ENCODE results near the gene TRAF6. TPM values are rescaled to one million over a fixed set of nuclear protein-coding genes. Genes with fewer than 3 reads are reported as not detected.

The TRAF6 gene
- total and polyA plus RNA-seq, 9 of the 15 experiments (the other 6 are each of a cell fraction or from before 2014, with no cell fraction given) = 2.0 to 13.1 (median 8.2) TPM

GRCh38 chr11:36557390-36557789, 47.3 kb upstream of the TRAF6 start (continued):
- TF ChIP-seq SUPT5H (IDR thresholded peaks at IDR 0.05) = peak; percentile 42; the same call in 1 of the 2 replicates
- TF ChIP-seq CXXC5 (CRISPR knock-in tag; IDR thresholded peaks at IDR 0.05) = peak; percentile 58
- TF ChIP-seq POLR2H (tag; IDR thresholded peaks at IDR 0.05; ENCODE audit: low read depth) = peak; percentile 75
- TF ChIP-seq EP400 (IDR thresholded peaks at IDR 0.05) = peak; percentile 29; the same call in 1 of the 2 replicates
- TF ChIP-seq TEAD2 (tag; IDR thresholded peaks at IDR 0.05) = peak; percentile 26; the same call in 1 of the 2 replicates
- TF ChIP-seq L3MBTL2 (IDR thresholded peaks at IDR 0.05) = peak; percentile 51; the same call in 1 of the 2 replicates
- peak; percentile 37; the same call in 1 of the 2 replicates for TF ChIP-seq DMBX1 (CRISPR knock-in tag; IDR thresholded peaks at IDR 0.05; ENCODE audit: borderline replicate concordance)
- 0 out of 2 replicates have a peak, but pooled peaks have one; percentile 58 for TF ChIP-seq CREB3 (tag; conservative IDR thresholded peaks at IDR 0.05; ENCODE audit: low read depth)
- TF ChIP-seq ZNF41 (CRISPR knock-in tag; conservative IDR thresholded peaks at IDR 0.05) = peak; percentile 82
- TF ChIP-seq POLR2A (conservative IDR thresholded peaks at IDR 0.05) = peak; percentile 52
- peak in 2 of 3 experiments; percentile 45 to 72 for TF ChIP-seq YY1 (IDR thresholded peaks at IDR 0.05; ENCODE audit: borderline replicate concordance in 1 of 3, control insufficient read depth in 1 of 3, extremely low read depth in 1 of 3, insufficient read depth in 3 of 3, insufficient read length in 1 of 3, insufficient replicate concordance in 2 of 3, low read depth in 1 of 3, low read length in 2 of 3)
